Endothelial cell of umbilical vein (primary cell): Measurements from ENCODE around the gene PRIM2.
"Not testable (repeated sequence)": the region's sequence is repeated elsewhere in the genome, so short reads cannot be mapped to it uniquely, and the experiment has no call there.

Source experiments
- CTCF ChIP-seq, 2 donors: IDR thresholded peaks; 1 replicate in 1 of 2; 2 replicates in 1 of 2; pipeline ENCODE4 v1.5.1; 2011; ENCODE audit warnings: low read length in 2 of 2, mild to moderate bottlenecking in 2 of 2, moderate library complexity in 2 of 2, control low read depth in 1 of 2, inconsistent platforms in 1 of 2, low read depth in 1 of 2; ENCODE audit not compliant: insufficient read depth in 1 of 2; ENCODE audit errors: extremely low read depth in 1 of 2
- EZH2 ChIP-seq: IDR thresholded peaks from 2 replicates; pipeline ENCODE4 v1.6.1; 2012; ENCODE audit warnings: borderline replicate concordance, low read depth, mild to moderate bottlenecking, moderate library complexity, low read length, inconsistent platforms; ENCODE audit not compliant: severe bottlenecking
- MAX ChIP-seq: IDR thresholded peaks from 2 replicates; pipeline ENCODE4 v1.6.1; 2011; ENCODE audit not compliant: insufficient read depth, insufficient read length
- MYC ChIP-seq: IDR thresholded peaks from one replicate; pipeline ENCODE4 v1.6.1; 2011; ENCODE audit warnings: mild to moderate bottlenecking, low read depth, low read length
- POLR2A ChIP-seq: IDR thresholded peaks from 2 replicates; pipeline ENCODE4 v1.6.1; 2012; ENCODE audit warnings: low read depth, mild to moderate bottlenecking, control low read depth, low read length
- POLR2AphosphoS5 ChIP-seq: IDR thresholded peaks from 2 replicates; pipeline ENCODE4 v1.6.1; 2012; ENCODE audit warnings: low read depth, mild to moderate bottlenecking, control low read depth, low read length, moderate library complexity; ENCODE audit not compliant: insufficient read depth

GRCh38 chr6:57521085-57521484, 203.7 kb downstream of the PRIM2 start:
- TF ChIP-seq POLR2A; CTCF (IDR thresholded peaks at IDR 0.05; ENCODE audit: extremely low read depth in 1 of 2, insufficient read depth in 1 of 2, low read depth in 1 of 2, low read length in 2 of 2); MAX; EZH2; POLR2AphosphoS5; MYC: not testable (repeated sequence)
